ENCODE measurements around the gene TGFBR3.

DNA sequence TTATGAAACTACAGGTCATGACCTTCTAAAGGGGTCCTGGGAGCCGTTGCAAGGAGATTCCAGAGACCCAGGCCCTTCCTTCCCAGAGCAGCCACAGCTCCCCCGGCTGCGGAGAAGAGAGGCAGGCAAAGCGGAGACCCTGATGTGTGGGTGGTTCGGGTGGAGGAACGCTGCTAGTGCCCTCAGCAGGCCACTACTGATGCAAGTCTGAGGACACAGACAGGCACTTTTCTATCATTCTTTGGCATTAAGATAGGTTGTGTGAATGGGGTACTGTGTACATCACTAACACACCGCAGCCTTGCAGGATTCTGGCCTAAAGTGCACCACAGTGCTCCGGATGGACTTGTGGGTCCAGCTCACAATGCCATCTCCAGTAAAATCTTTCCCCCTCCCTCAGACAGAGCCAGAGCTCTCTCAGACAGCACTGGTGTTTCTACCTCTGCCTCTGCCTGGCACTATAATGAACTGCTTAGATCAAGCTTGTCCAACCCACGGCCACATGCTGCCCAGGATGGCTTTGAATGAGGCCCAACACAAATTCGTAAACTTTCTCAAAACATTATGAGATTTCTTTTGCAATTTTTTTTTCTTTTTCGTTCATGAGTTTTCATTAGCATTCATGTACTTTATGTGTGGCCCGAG lies 121.4 kb downstream of the TGFBR3 start:
- TF ChIP-seq, protein P1, sequence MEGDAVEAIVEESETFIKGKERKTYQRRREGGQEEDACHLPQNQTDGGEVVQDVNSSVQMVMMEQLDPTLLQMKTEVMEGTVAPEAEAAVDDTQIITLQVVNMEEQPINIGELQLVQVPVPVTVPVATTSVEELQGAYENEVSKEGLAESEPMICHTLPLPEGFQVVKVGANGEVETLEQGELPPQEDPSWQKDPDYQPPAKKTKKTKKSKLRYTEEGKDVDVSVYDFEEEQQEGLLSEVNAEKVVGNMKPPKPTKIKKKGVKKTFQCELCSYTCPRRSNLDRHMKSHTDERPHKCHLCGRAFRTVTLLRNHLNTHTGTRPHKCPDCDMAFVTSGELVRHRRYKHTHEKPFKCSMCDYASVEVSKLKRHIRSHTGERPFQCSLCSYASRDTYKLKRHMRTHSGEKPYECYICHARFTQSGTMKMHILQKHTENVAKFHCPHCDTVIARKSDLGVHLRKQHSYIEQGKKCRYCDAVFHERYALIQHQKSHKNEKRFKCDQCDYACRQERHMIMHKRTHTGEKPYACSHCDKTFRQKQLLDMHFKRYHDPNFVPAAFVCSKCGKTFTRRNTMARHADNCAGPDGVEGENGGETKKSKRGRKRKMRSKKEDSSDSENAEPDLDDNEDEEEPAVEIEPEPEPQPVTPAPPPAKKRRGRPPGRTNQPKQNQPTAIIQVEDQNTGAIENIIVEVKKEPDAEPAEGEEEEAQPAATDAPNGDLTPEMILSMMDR (IDR thresholded peaks at IDR 0.05; ENCODE audit: poor library complexity), result no peak
- TF ChIP-seq EZH2phosphoT487 (IDR thresholded peaks at IDR 0.05; ENCODE audit: low read depth, severe bottlenecking, unreplicated experiment), result no peak
- no peak for TF ChIP-seq EZH2 (IDR thresholded peaks at IDR 0.05; ENCODE audit: borderline replicate concordance)
